Bronchial epithelial cell (primary cell): ENCODE results near the gene SHH. TPM values are rescaled to one million over a fixed set of nuclear protein-coding genes. Genes with fewer than 3 reads are reported as not detected.

Experiments
- DNase-seq: peaks from one replicate; pipeline ENCODE4 v3.0.0-alpha.2; 2010; ENCODE audit warnings: low read depth
- FAIRE-seq: peaks from 2 replicates; lab custom pipeline; 2011; peaks lifted over from hg19 to GRCh38; lab: Jason Lieb, UNC
- H3K27me3 ChIP-seq: 2 replicates; pipeline ENCODE4 v1.5.1; 2011; ENCODE audit warnings: low read length; ENCODE audit not compliant: control insufficient read depth, insufficient read depth
- H3K36me3 ChIP-seq: 2 replicates; pipeline ENCODE4 v1.5.1; 2011; ENCODE audit warnings: low read length; ENCODE audit not compliant: control insufficient read depth, insufficient read depth
- H3K4me3 ChIP-seq: 2 replicates; pipeline ENCODE4 v1.5.1; 2011; ENCODE audit warnings: mild to moderate bottlenecking, low read depth, low read length, control low read depth
- CTCF ChIP-seq: IDR thresholded peaks from 2 replicates; pipeline ENCODE4 v1.5.1; 2011; ENCODE audit warnings: mild to moderate bottlenecking, moderate library complexity, low read length, control low read depth, inconsistent platforms; ENCODE audit not compliant: insufficient read depth, severe bottlenecking
- total RNA-seq: library from RNA; depleted of rRNA; stranded (reverse); fragments of >200 nt; gene quantifications from 2 replicates; pipeline ENCODE4 v1.2.1, GENCODE V29; 2014

SHH gene
- total RNA-seq, 1 donor from 2014 or later, result not detected

GRCh38 chr7:155790666-155791065, 21.6 kb downstream of the SHH start:
- Histone ChIP-seq H3K27me3 (no peaks in the 10 kb centered on the region), H3K36me3 (no peaks in the 10 kb centered on the region), H3K4me3 (no peak overlapping the region)
- no peak for DNase-seq
- no peak for TF ChIP-seq CTCF
- no peak for FAIRE-seq

GRCh38 chr7:155789001-155789725, 23.1 kb downstream of the SHH start:
- TF ChIP-seq CTCF, result no peak
- H3K4me3 ChIP-seq, result no peak overlapping the region

GRCh38 chr7:155788616-155789000, 23.7 kb downstream of the SHH start:
- DNase-seq, result no peak
- no peak for FAIRE-seq
- Histone ChIP-seq H3K27me3 (no peaks in the 10 kb centered on the region), H3K4me3 (no peak overlapping the region), H3K36me3 (no peaks in the 10 kb centered on the region)
- no peak for TF ChIP-seq CTCF

More at GRCh38 chr7:155789001-155789725, 23.1 kb downstream of the SHH start:
- no peak for DNase-seq
- Histone ChIP-seq H3K27me3 (no peaks in the 10 kb centered on the region), H3K36me3 (no peaks in the 10 kb centered on the region)
- FAIRE-seq, result no peak

GRCh38 chr7:155787171-155787851, 25.0 kb downstream of the SHH start:
- no peaks in the 10 kb centered on the region for H3K36me3 ChIP-seq
- no peak for FAIRE-seq
- H3K27me3 ChIP-seq, result no peaks in the 10 kb centered on the region
- TF ChIP-seq CTCF, result no peak
- H3K4me3 ChIP-seq, result peak overlapping the region; percentile 32
- DNase-seq, result no peak

- TF ChIP-seq CTCF, result no peak
- Histone ChIP-seq H3K27me3 (no peaks in the 10 kb centered on the region), H3K36me3 (no peaks in the 10 kb centered on the region), H3K4me3 (no peak overlapping the region)
- FAIRE-seq (no peak), DNase-seq (no peak)
Observed at GRCh38 chr7:155786491-155786890, 25.8 kb downstream of the SHH start.
